ENCODE measurements around the gene ATG13. TPM values are rescaled to one million over a fixed set of nuclear protein-coding genes. Genes with fewer than 3 reads are reported as not detected.

The ATG13 gene
- total RNA-seq, 1 donor from 2014 or later: 54.4 TPM

GRCh38 chr11:46655631-46656030 lies 38.3 kb downstream of the ATG13 start:
- DNase-seq (no peak), ATAC-seq (no peak)
- Histone ChIP-seq H3K4me3 (no peak overlapping the region), H3K4me1 (no peaks in the 10 kb centered on the region), H3K27ac (no peak overlapping the region), H3K36me3 (peaks cover 100% of the 10 kb centered on the region), H3K9me3 (no peaks in the 10 kb centered on the region), H3K27me3 (ENCODE audit: low read depth) (no peaks in the 10 kb centered on the region)
- no peak for TF ChIP-seq CTCF (IDR thresholded peaks at IDR 0.05)
- intact Hi-C loops (cut with DNase I): no loop called here

- Histone ChIP-seq H3K4me1 (no peaks in the 10 kb centered on the region), H3K4me3 (no peak overlapping the region), H3K36me3 (peaks cover 99% of the 10 kb centered on the region), H3K9me3 (no peaks in the 10 kb centered on the region), H3K27me3 (ENCODE audit: low read depth) (no peaks in the 10 kb centered on the region), H3K27ac (no peak overlapping the region)
- intact Hi-C loops (cut with DNase I): no loop called here
- no peak for TF ChIP-seq CTCF (IDR thresholded peaks at IDR 0.05)
- no peak for DNase-seq
- no peak for ATAC-seq
Observed at GRCh38 chr11:46657186-46657585, 39.8 kb downstream of the ATG13 start.

GRCh38 chr11:46658259-46658658 lies 40.9 kb downstream of the ATG13 start:
- H3K27me3 ChIP-seq (ENCODE audit: low read depth): no peaks in the 10 kb centered on the region
- H3K9me3 ChIP-seq: no peaks in the 10 kb centered on the region
- no peak overlapping the region for H3K4me3 ChIP-seq
- DNase-seq (no peak), ATAC-seq (no peak)
- peaks cover 99% of the 10 kb centered on the region for H3K36me3 ChIP-seq
- no peak overlapping the region for H3K27ac ChIP-seq
- intact Hi-C loops (cut with DNase I): no loop called here
- H3K4me1 ChIP-seq: no peaks in the 10 kb centered on the region
- no peak for TF ChIP-seq CTCF (IDR thresholded peaks at IDR 0.05)

GRCh38 chr11:46659908-46660307 lies 42.6 kb downstream of the ATG13 start:
- H3K4me3 ChIP-seq: no peak overlapping the region
- no peaks in the 10 kb centered on the region for H3K9me3 ChIP-seq
- no peaks in the 10 kb centered on the region for H3K27me3 ChIP-seq (ENCODE audit: low read depth)
- DNase-seq: no peak
- intact Hi-C loops (cut with DNase I): no loop called here
- no peak for ATAC-seq
- H3K4me1 ChIP-seq: no peaks in the 10 kb centered on the region
- no peak for TF ChIP-seq CTCF (IDR thresholded peaks at IDR 0.05)
- H3K27ac ChIP-seq: no peak overlapping the region
- H3K36me3 ChIP-seq: peaks cover 99% of the 10 kb centered on the region

GRCh38 chr11:46661836-46662235 lies 44.5 kb downstream of the ATG13 start:
- peaks cover 99% of the 10 kb centered on the region for H3K36me3 ChIP-seq
- no peaks in the 10 kb centered on the region for H3K9me3 ChIP-seq
- no peak for TF ChIP-seq CTCF (IDR thresholded peaks at IDR 0.05)
- DNase-seq (no peak), ATAC-seq (no peak)
- no peaks in the 10 kb centered on the region for H3K27me3 ChIP-seq (ENCODE audit: low read depth)
- no peaks in the 10 kb centered on the region for H3K4me1 ChIP-seq
- no peak overlapping the region for H3K4me3 ChIP-seq
- H3K27ac ChIP-seq: no peak overlapping the region
- intact Hi-C loops (cut with DNase I): no loop called here

- intact Hi-C loops (cut with DNase I): no loop called here
- Histone ChIP-seq H3K4me3 (no peak overlapping the region), H3K9me3 (no peaks in the 10 kb centered on the region), H3K36me3 (peaks cover 99% of the 10 kb centered on the region), H3K27ac (no peak overlapping the region), H3K4me1 (no peaks in the 10 kb centered on the region), H3K27me3 (ENCODE audit: low read depth) (no peaks in the 10 kb centered on the region)
- ATAC-seq (no peak), DNase-seq (no peak)
- no peak for TF ChIP-seq CTCF (IDR thresholded peaks at IDR 0.05)
Observed at GRCh38 chr11:46662366-46662765, 45.0 kb downstream of the ATG13 start.
